ENCODE results near the gene CCDC91. TPM values are rescaled to one million over a fixed set of nuclear protein-coding genes. Genes with fewer than 3 reads are reported as not detected.

CCDC91 gene
- total RNA-seq, 1 donor from 2014 or later, result 11.8 TPM

DNA sequence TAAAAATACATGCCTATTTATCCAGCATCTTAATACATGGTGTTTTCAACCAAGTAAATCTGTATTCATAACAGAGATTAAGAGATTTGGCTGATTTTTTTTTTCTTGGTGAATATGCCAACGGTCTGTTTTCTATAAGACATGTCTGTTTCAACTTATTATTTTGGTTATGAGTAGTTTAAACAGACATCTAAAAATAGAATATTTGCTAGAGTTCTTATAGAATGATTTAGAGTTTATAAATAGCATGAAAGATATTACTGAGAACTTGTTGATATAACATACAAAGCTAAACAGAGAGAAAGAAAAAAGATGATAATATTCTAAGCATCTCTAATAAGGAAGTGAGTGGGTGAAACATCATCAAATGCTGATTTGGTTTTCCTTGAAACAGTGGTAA, 199.9 kb downstream of the CCDC91 start:
- DNase-seq (ENCODE audit: low read depth), result no peak
- TF ChIP-seq, protein P1, sequence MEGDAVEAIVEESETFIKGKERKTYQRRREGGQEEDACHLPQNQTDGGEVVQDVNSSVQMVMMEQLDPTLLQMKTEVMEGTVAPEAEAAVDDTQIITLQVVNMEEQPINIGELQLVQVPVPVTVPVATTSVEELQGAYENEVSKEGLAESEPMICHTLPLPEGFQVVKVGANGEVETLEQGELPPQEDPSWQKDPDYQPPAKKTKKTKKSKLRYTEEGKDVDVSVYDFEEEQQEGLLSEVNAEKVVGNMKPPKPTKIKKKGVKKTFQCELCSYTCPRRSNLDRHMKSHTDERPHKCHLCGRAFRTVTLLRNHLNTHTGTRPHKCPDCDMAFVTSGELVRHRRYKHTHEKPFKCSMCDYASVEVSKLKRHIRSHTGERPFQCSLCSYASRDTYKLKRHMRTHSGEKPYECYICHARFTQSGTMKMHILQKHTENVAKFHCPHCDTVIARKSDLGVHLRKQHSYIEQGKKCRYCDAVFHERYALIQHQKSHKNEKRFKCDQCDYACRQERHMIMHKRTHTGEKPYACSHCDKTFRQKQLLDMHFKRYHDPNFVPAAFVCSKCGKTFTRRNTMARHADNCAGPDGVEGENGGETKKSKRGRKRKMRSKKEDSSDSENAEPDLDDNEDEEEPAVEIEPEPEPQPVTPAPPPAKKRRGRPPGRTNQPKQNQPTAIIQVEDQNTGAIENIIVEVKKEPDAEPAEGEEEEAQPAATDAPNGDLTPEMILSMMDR (conservative IDR thresholded peaks at IDR 0.05; ENCODE audit: low read depth, low read length), result no peak
- no peak overlapping the region for H3K4me3 ChIP-seq (ENCODE audit: low read depth, low read length)

- TF ChIP-seq, protein P1 (conservative IDR thresholded peaks at IDR 0.05; ENCODE audit: low read depth, low read length), result no peak
- no peak for DNase-seq (ENCODE audit: low read depth)
Measured at GRCh38 chr12:28390761-28391385, 200.6 kb downstream of the CCDC91 start.

DNA sequence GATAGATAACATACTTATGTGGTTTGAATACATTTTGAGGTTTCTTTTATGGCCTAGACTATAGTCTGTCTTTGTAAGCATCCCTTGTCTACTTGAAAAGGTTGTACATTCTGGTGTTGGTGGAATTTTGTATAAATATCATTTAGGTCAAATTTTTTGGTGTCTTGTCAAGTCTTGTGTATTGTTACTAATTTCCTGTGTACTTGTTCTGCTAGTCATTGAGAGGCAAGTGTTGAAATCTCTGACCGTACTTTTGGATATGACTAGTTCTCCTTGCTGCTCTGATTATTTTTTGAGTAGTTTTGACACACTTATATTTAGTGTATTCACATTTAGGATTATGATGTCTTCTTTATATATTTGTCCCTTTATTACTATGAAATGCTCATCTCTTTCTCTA, 219.6 kb downstream of the CCDC91 start:
- TF ChIP-seq, protein P1 (conservative IDR thresholded peaks at IDR 0.05; ENCODE audit: low read depth, low read length), result no peak
- H3K4me3 ChIP-seq (ENCODE audit: low read depth, low read length), result no peak overlapping the region
- DNase-seq (ENCODE audit: low read depth), result no peak

More at GRCh38 chr12:28390761-28391385, 200.6 kb downstream of the CCDC91 start:
- no peak overlapping the region for H3K4me3 ChIP-seq (ENCODE audit: low read depth, low read length)

DNA sequence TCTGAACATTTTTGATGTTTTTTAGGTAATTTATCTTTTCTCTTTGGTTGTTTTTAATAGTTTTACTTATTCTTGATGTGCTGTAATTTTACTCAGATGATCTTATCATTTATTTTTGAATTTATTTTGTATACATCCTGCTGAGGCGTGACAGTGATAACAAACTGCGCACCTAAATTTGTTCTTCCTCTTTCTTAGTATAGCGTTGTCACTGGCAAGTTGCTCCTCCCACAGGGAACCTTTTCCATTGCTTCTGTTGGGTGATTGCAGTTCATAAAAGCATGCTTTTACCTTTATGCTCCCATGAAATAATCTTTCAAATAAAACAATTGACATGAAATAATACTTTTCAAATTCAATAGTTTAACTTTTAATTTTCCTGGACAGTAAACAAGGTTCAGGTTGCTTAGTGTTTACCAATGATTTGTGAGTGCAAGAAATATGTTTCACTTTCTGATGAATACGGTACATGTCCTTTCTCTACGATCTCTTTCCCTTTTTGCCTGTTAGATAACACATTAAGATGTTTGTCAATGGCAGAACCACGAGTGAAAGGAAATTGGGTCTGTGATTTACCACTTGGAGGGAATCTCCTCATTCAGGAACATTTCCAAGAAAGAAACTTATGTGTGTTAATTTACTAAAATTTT, 223.3 kb downstream of the CCDC91 start:
- TF ChIP-seq, protein P1 (conservative IDR thresholded peaks at IDR 0.05; ENCODE audit: low read depth, low read length), result no peak
- no peak overlapping the region for H3K4me3 ChIP-seq (ENCODE audit: low read depth, low read length)
- no peak for DNase-seq (ENCODE audit: low read depth)

DNA sequence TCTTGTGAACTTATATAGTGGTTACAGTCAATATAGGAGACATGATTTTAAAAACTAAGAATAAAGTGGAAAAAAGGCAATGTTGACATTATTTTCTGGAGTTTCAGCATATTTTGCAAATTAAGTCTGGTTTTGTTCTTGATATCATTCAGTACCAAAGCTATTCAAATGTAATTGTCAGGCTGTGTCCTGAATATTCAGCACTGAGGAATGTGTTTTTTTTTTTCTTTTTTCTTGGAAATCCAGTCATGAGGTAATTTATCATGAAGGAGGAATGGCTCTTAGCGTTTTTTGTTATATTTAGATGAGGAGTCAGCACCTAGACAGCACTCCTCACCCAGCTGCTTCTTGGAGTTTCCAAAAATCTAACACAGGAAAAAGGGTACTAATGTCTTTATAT, 225.5 kb downstream of the CCDC91 start:
- TF ChIP-seq, protein P1 (conservative IDR thresholded peaks at IDR 0.05; ENCODE audit: low read depth, low read length), result no peak
- H3K4me3 ChIP-seq (ENCODE audit: low read depth, low read length), result no peak overlapping the region
- peak; percentile 69 for DNase-seq (ENCODE audit: low read depth)

GRCh38 chr12:28421374-28421773, 231.1 kb downstream of the CCDC91 start:
- no peak overlapping the region for H3K4me3 ChIP-seq (ENCODE audit: low read depth, low read length)
- TF ChIP-seq, protein P1 (conservative IDR thresholded peaks at IDR 0.05; ENCODE audit: low read depth, low read length), result no peak
- DNase-seq (ENCODE audit: low read depth), result no peak

DNA sequence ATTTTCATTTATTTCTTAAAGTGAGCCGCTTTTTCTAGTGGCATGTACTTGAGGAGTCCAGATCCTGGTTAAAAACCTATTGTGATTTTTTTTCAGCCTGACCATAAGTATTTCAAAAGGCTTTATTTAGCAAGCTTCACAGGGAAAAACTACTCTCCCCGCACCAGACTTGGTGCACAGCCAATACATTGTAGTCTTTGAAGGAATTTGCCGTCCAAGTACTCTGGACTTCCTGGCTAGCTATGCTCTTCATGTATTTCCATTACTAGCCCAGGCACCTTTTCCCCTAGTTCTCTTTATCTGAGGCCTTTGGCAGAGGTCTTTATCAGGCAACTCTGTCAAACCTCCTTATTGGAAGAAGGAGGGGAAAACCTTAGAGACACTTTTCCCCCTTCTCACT, 234.7 kb downstream of the CCDC91 start:
- TF ChIP-seq, protein P1 (conservative IDR thresholded peaks at IDR 0.05; ENCODE audit: low read depth, low read length), result no peak
- DNase-seq (ENCODE audit: low read depth), result peak; percentile 89
- H3K4me3 ChIP-seq (ENCODE audit: low read depth, low read length), result peak overlapping the region; percentile 32
